Hepatic stellate cell (primary cell): Measurements from ENCODE around the gene ATP4A.
"Not testable (repeated sequence)": the region's sequence is repeated elsewhere in the genome, so short reads cannot be mapped to it uniquely, and the experiment has no call there.

Experiments used
- DNase-seq: peaks from one replicate; pipeline ENCODE4 v3.0.0; 2011; ENCODE audit warnings: low spot score

ATP4A gene

GRCh38 chr19:35563207-35563829 is at the start of gene ATP4A:
ATP4A (minus strand) TSS chr19:35563658; CDS start chr19:35563629, 29 bp downstream.
- no peak for DNase-seq

GRCh38 chr19:35612559-35613321 is 49.3 kb upstream of the ATP4A start, which contains the start of gene HAUS5:
HAUS5 (plus strand) TSS chr19:35612735; CDS start chr19:35612795, 60 bp downstream.
- DNase-seq: peak; percentile 88

GRCh38 chr19:35612224-35612558 is 48.7 kb upstream of the ATP4A start:
- DNase-seq: no peak

GRCh38 chr19:35609851-35610353 is 46.4 kb upstream of the ATP4A start:
- no peak for DNase-seq

GRCh38 chr19:35608251-35608650 is 44.8 kb upstream of the ATP4A start:
- no peak for DNase-seq

- DNase-seq: no peak
Observed at GRCh38 chr19:35607661-35608060, 44.2 kb upstream of the ATP4A start.

GRCh38 chr19:35607170-35607569 is 43.7 kb upstream of the ATP4A start:
- not testable (repeated sequence) for DNase-seq

- DNase-seq: not testable (repeated sequence)
Observed at GRCh38 chr19:35604436-35604835, 41.0 kb upstream of the ATP4A start.

- DNase-seq: no peak
Observed at GRCh38 chr19:35601971-35602370, 38.5 kb upstream of the ATP4A start.

GRCh38 chr19:35596366-35596999 is 33.0 kb upstream of the ATP4A start:
- DNase-seq: peak; percentile 28

- no peak for DNase-seq
Observed at GRCh38 chr19:35595928-35596327, 32.5 kb upstream of the ATP4A start.

GRCh38 chr19:35595026-35595425 is 31.6 kb upstream of the ATP4A start:
- not testable (repeated sequence) for DNase-seq

- peak; percentile 41 for DNase-seq
Observed at GRCh38 chr19:35592226-35592625, 28.8 kb upstream of the ATP4A start.

GRCh38 chr19:35590875-35591274 is 27.4 kb upstream of the ATP4A start:
- no peak for DNase-seq

- DNase-seq: no peak
Observed at GRCh38 chr19:35587321-35587720, 23.9 kb upstream of the ATP4A start.

GRCh38 chr19:35585848-35586247 is 22.4 kb upstream of the ATP4A start, which contains the start of gene PMIS2:
PMIS2 (plus strand) TSS chr19:35586173; CDS start chr19:35586260, 87 bp downstream.
- no peak for DNase-seq

GRCh38 chr19:35582760-35583159 is 19.3 kb upstream of the ATP4A start:
- no peak for DNase-seq

- DNase-seq: no peak
Observed at GRCh38 chr19:35578707-35579106, 15.2 kb upstream of the ATP4A start.

- DNase-seq: no peak
Observed at GRCh38 chr19:35577918-35578317, 14.5 kb upstream of the ATP4A start.

- DNase-seq: no peak
Observed at GRCh38 chr19:35571406-35571965, 8.0 kb upstream of the ATP4A start.

- DNase-seq: no peak
Observed at GRCh38 chr19:35569281-35569781, 5.9 kb upstream of the ATP4A start.

GRCh38 chr19:35566738-35567137 is 3.3 kb upstream of the ATP4A start:
- DNase-seq: no peak
